Esophagus squamous epithelium (tissue), 5 donors: ENCODE data around the gene DYNC1I1. TPM values are rescaled to one million over a fixed set of nuclear protein-coding genes. Genes with fewer than 3 reads are reported as not detected.

ENCODE experiments used
- DNase-seq: peaks from one replicate; lab custom pipeline; 2025; lab: John Stamatoyannopoulos, UW
- H3K27ac ChIP-seq, 4 donors: fragments of 200-600 bp; sonication (generic); one replicate each; pipeline ENCODE4 v1.5.1; 2016 to 2019; ENCODE audit warnings: mild to moderate bottlenecking in 1 of 4
- H3K27me3 ChIP-seq, 4 donors: fragments of 200-600 bp; sonication (generic); 1 replicate in 3 of 4; 2 replicates in 1 of 4; pipeline versions ENCODE4 v1.5.1 to v1.6.0; 2017 to 2021; ENCODE audit warnings: antibody characterized with exemption in 1 of 4
- H3K36me3 ChIP-seq, 3 donors: fragments of 200-600 bp; sonication (generic); one replicate each; pipeline ENCODE4 v1.5.1; 2016 to 2019
- H3K4me1 ChIP-seq, 3 donors: fragments of 200-600 bp; sonication (generic); one replicate each; pipeline ENCODE4 v1.5.1; 2017 to 2019
- H3K4me3 ChIP-seq, 4 donors: fragments of 200-600 bp; sonication (generic); 1 replicate in 3 of 4; 2 replicates in 1 of 4; pipeline ENCODE4 v1.5.1; 2016 to 2019; ENCODE audit warnings: mild to moderate bottlenecking in 2 of 4, moderate library complexity in 1 of 4
- H3K9me3 ChIP-seq, 3 donors: fragments of 200-600 bp; sonication (generic); one replicate each; pipeline ENCODE4 v1.5.1; 2016 to 2019
- CTCF ChIP-seq, 6 experiments: fragments of 450-650 bp in 4 of 6; fragments of 200-600 bp in 2 of 6; sonication (generic) in 2 of 6; IDR thresholded peaks; one replicate each; pipeline ENCODE4 v1.5.1; 2016 to 2019; ENCODE audit warnings: antibody characterized with exemption in 6 of 6, mild to moderate bottlenecking in 4 of 6, moderate library complexity in 4 of 6
- POLR2A ChIP-seq, 4 donors: fragments of 450-650 bp; IDR thresholded peaks; one replicate each; pipeline ENCODE4 v1.6.1; 2017; ENCODE audit warnings: antibody characterized with exemption in 4 of 4, mild to moderate bottlenecking in 4 of 4, moderate library complexity in 3 of 4
- WGBS, 2 donors: methylation state at CpG; one replicate each; pipeline ENCODE4 v1.1.5; 2018; 5-methylcytosine and 5-hydroxymethylcytosine counted together
- intact Hi-C: fragments of 100-400 bp; cut with DNase I; formaldehyde crosslinking; loops from one replicate; pipeline ENCODE4 v1.15.0; 2022
- total RNA-seq, 4 donors: library from RNA; depleted of rRNA; stranded (reverse); fragments of >200 nt; gene quantifications; one replicate each; pipeline ENCODE4 v1.1.0, GENCODE V29; 2016
- donor health status: DM: yes; HTN: yes; CAD: no.

The DYNC1I1 gene
- total RNA-seq, 4 donors from 2014 or later, result 2.0 to 8.0 (median 2.4) TPM

- Histone ChIP-seq H3K4me3 (peak overlapping the region in 3 of 4 donors; percentile 41 to 65 (median 50)), H3K9me3 (no peaks in the 10 kb centered on the region), H3K4me1 (peaks cover 0 to 12% (median 5%) of the 10 kb centered on the region in 3 donors), H3K27me3 (peaks cover 0 to 22% (median 2%) of the 10 kb centered on the region in 4 donors), H3K36me3 (no peaks in the 10 kb centered on the region), H3K27ac (no peak overlapping the region)
- TF ChIP-seq CTCF (IDR thresholded peaks at IDR 0.05) (no peak), POLR2A (IDR thresholded peaks at IDR 0.05) (no peak)
- WGBS, 2 donors, result 14 to 20% methylated on average over 10 of the region's 10 CpGs
- intact Hi-C loops, result no loop called here
- DNase-seq, result no peak
These were observed 304.0 kb downstream of the DYNC1I1 start for GRCh38 chr7:96076350-96076707.

- H3K4me3 ChIP-seq, result no peak overlapping the region
- intact Hi-C loops, result no loop called here
- H3K36me3 ChIP-seq, result no peaks in the 10 kb centered on the region
- TF ChIP-seq POLR2A (IDR thresholded peaks at IDR 0.05) (no peak), CTCF (IDR thresholded peaks at IDR 0.05) (no peak)
- peaks cover 0 to 12% (median 5%) of the 10 kb centered on the region in 3 donors for H3K4me1 ChIP-seq
- no peak overlapping the region for H3K27ac ChIP-seq
- H3K9me3 ChIP-seq, result no peaks in the 10 kb centered on the region
- 66 to 83% methylated on average over 6 of the region's 6 CpGs for WGBS, 2 donors
- H3K27me3 ChIP-seq, result peaks cover 0 to 22% (median 2%) of the 10 kb centered on the region in 4 donors
- DNase-seq, result no peak
These were observed 307.7 kb downstream of the DYNC1I1 start for GRCh38 chr7:96080027-96080426.

GRCh38 chr7:96084881-96085553, 312.7 kb downstream of the DYNC1I1 start:
- Histone ChIP-seq H3K27ac (no peak overlapping the region), H3K4me1 (no peaks in the 10 kb centered on the region), H3K36me3 (no peaks in the 10 kb centered on the region), H3K27me3 (peaks cover 0 to 4% (median 0%) of the 10 kb centered on the region in 4 donors), H3K4me3 (no peak overlapping the region), H3K9me3 (no peaks in the 10 kb centered on the region)
- WGBS, 2 donors, result 100% methylated on average over 1 of the region's 1 CpG
- DNase-seq, result no peak
- TF ChIP-seq POLR2A (IDR thresholded peaks at IDR 0.05) (no peak), CTCF (IDR thresholded peaks at IDR 0.05) (no peak)
- intact Hi-C loops, result no loop called here

GRCh38 chr7:96085953-96086352, 313.6 kb downstream of the DYNC1I1 start:
- DNase-seq, result no peak
- WGBS, 2 donors, result 55 to 77% methylated on average over 3 of the region's 3 CpGs
- no peaks in the 10 kb centered on the region for H3K4me1 ChIP-seq
- H3K36me3 ChIP-seq, result no peaks in the 10 kb centered on the region
- H3K27me3 ChIP-seq, result peaks cover 0 to 4% (median 0%) of the 10 kb centered on the region in 4 donors
- TF ChIP-seq CTCF (IDR thresholded peaks at IDR 0.05) (no peak), POLR2A (IDR thresholded peaks at IDR 0.05) (no peak)
- intact Hi-C loops, result no loop called here
- H3K27ac ChIP-seq, result no peak overlapping the region
- H3K4me3 ChIP-seq, result no peak overlapping the region
- no peaks in the 10 kb centered on the region for H3K9me3 ChIP-seq

- TF ChIP-seq CTCF (IDR thresholded peaks at IDR 0.05) (no peak), POLR2A (IDR thresholded peaks at IDR 0.05) (no peak)
- H3K36me3 ChIP-seq, result no peaks in the 10 kb centered on the region
- DNase-seq, result no peak
- no peaks in the 10 kb centered on the region for H3K9me3 ChIP-seq
- 34 to 48% methylated on average over 5 of the region's 5 CpGs for WGBS, 2 donors
- H3K27ac ChIP-seq, result no peak overlapping the region
- H3K4me1 ChIP-seq, result no peaks in the 10 kb centered on the region
- H3K4me3 ChIP-seq, result no peak overlapping the region
- H3K27me3 ChIP-seq, result peaks cover 0 to 4% (median 0%) of the 10 kb centered on the region in 4 donors
- intact Hi-C loops, result no loop called here
These were observed 316.2 kb downstream of the DYNC1I1 start for GRCh38 chr7:96088579-96088978.
